Panc1 (cell line): ENCODE measurements around the gene FGD5. TPM values are rescaled to one million over a fixed set of nuclear protein-coding genes. Genes with fewer than 3 reads are reported as not detected.

Experiments used
- ATAC-seq: fragments of 200-7000 bp; cut with Tn5 transposase; 2 replicates; pipeline ENCODE4 v1.9.1; 2020; ENCODE audit warnings: mild to moderate bottlenecking, moderate library complexity
- BruUV-seq: library from RNA; stranded (reverse); fragments of 400-500 nt; replicated peaks from 2 replicates; lab custom pipeline; 2021; lab: Mats Ljungman, UMichigan
- CTCF ChIA-PET: fragments of 300-600 bp; sonication (Branson Sonifier 250); formaldehyde crosslinking; loops from one replicate; lab custom pipeline; 2022; ENCODE audit warnings: antibody characterized with exemption; lab: Charles Lee
- POLR2A ChIA-PET: fragments of 300-600 bp; sonication (Branson Sonifier 250); formaldehyde crosslinking; loops from one replicate; lab custom pipeline; 2022; ENCODE audit warnings: antibody characterized with exemption; lab: Charles Lee
- DNase-seq: peaks from one replicate; pipeline ENCODE4 v3.0.0-alpha.2; 2010; ENCODE audit warnings: low read depth, low spot score
- H3K27ac ChIP-seq: 2 replicates; pipeline ENCODE4 v1.5.1; 2011; ENCODE audit warnings: mild to moderate bottlenecking, low read length, inconsistent platforms
- H3K27me3 ChIP-seq: fragments of 200-500 bp; sonication (Bioruptor generic); 2 replicates; pipeline ENCODE4 v1.6.0; 2014; ENCODE audit warnings: low read length, inconsistent platforms; ENCODE audit not compliant: control insufficient read depth, insufficient read depth
- H3K36me3 ChIP-seq: fragments of 200-500 bp; sonication (Bioruptor generic); 2 replicates; pipeline ENCODE4 v1.5.1; 2014; ENCODE audit warnings: inconsistent platforms, mild to moderate bottlenecking, low read length, moderate library complexity; ENCODE audit not compliant: control insufficient read depth, insufficient read depth
- H3K4me1 ChIP-seq: 2 replicates; pipeline ENCODE4 v1.5.1; 2011; ENCODE audit warnings: inconsistent platforms, mild to moderate bottlenecking, low read length, moderate library complexity; ENCODE audit not compliant: control insufficient read depth, insufficient read depth
- H3K4me3 ChIP-seq, 2 experiments: 2 replicates each; pipeline ENCODE4 v1.5.1; 2011 to 2012; ENCODE audit warnings: low read depth in 2 of 2, low read length in 2 of 2, mild to moderate bottlenecking in 2 of 2, inconsistent platforms in 1 of 2, moderate library complexity in 1 of 2
- H3K9me3 ChIP-seq: fragments of 200-500 bp; sonication (Bioruptor generic); 2 replicates; pipeline ENCODE4 v1.5.1; 2014; ENCODE audit warnings: low read depth, mild to moderate bottlenecking, inconsistent platforms, low read length, moderate library complexity; ENCODE audit not compliant: control insufficient read depth, insufficient read depth
- POLR2AphosphoS5 ChIP-seq: IDR thresholded peaks from 2 replicates; pipeline ENCODE4 v1.6.1; 2012; ENCODE audit warnings: mild to moderate bottlenecking, low read depth, low read length, moderate library complexity
- SIN3A ChIP-seq: IDR thresholded peaks from 2 replicates; pipeline ENCODE4 v1.6.1; 2012; ENCODE audit warnings: low read depth, mild to moderate bottlenecking, low read length, moderate library complexity, borderline replicate concordance; ENCODE audit not compliant: insufficient read depth
- TCF7L2 ChIP-seq: IDR thresholded peaks from 2 replicates; pipeline ENCODE4 v1.6.1; 2011; ENCODE audit warnings: mild to moderate bottlenecking, low read depth, low read length, inconsistent platforms
- in situ Hi-C: cut with HindIII; loops from 2 replicates; pipeline ENCODE4 v1.10.0; 2016; ENCODE audit warnings: low sequenced_read_pairs, low pct_unique_long_range_greater_than_20kb
- intact Hi-C: fragments of 100-400 bp; cut with micrococcal nuclease; formaldehyde crosslinking; loops from one replicate; pipeline ENCODE4 v1.10.0; 2022; ENCODE audit not compliant: unreplicated experiment
- total RNA-seq: library from RNA; stranded (reverse); gene quantifications from one replicate; pipeline ENCODE4 v1.2.1, GENCODE V29; 2021; ENCODE audit not compliant: unreplicated experiment
- TF ChIP-seq, protein P1 (sequence below), 2 experiments: IDR thresholded peaks; 2 replicates each; pipeline ENCODE4 v1.6.1; 2011 to 2012; ENCODE audit warnings: low read depth in 2 of 2, control low read depth in 1 of 2, low read length in 1 of 2, mild to moderate bottlenecking in 1 of 2, moderate library complexity in 1 of 2; ENCODE audit not compliant: insufficient read depth in 1 of 2
- TF ChIP-seq, protein P2 (sequence below): fragments of 450-650 bp; IDR thresholded peaks from 2 replicates; pipeline ENCODE4 v1.5.1; 2017; ENCODE audit warnings: mild to moderate bottlenecking

Gene FGD5
- total RNA-seq, 1 experiment from 2014 or later, result 0.77 TPM

DNA sequence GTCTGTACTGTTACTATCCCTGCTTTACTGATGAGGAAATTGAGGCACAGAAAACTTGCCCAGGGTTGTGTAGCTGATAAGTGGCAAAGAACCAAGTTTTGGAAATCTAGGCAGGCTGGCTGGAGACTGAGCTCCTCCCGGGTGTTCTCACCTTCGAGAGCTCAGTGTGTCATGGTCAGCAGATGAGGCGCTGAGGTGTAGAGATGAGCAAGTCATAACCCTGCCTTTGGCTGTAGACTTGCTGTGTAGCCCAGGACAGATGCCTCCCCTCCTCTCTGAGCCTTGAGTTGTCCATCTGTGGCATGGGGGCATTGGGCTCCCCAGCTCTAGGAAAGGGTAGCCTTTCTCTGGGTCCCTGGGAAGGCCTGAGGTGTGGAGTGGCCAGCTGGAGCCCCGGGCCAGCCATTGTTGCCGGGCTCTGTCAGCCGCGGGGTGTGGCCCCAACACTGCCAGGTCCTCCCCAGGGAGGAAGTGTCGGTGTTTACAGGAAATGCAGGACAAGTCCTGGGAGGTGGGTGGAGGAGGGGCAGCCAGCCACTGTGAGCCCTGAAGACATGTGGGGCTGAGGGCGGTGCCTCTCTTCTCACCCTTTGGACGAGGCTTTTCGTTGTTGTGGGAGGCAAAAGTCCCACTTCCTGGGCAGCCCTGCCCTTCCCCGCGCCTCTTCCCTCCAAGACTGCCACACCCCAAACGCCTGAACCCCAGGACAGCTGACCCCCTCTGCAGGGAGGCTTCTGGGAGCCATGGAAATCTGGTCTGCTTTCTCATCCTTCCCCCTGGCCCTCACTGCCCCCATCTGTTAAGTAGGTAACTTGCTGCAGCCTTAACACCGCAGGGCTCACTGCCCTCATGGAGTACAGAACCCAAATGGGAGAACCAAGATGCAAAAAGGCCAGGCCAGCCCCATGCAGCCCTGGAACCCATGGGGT is 29.1 kb downstream of the FGD5 start:
- H3K27me3 ChIP-seq, result peaks cover 2% of the 10 kb centered on the region; the same call in 1 of the 2 replicates
- no peak overlapping the region for H3K4me3 ChIP-seq
- DNase-seq (no peak), ATAC-seq (no peak)
- no peaks in the 10 kb centered on the region for H3K9me3 ChIP-seq
- CTCF ChIA-PET, result no interaction called here
- no peaks in the 10 kb centered on the region for H3K4me1 ChIP-seq
- TF ChIP-seq TCF7L2, result no peak
- TF ChIP-seq POLR2AphosphoS5, result no peak
- TF ChIP-seq, protein P1, sequence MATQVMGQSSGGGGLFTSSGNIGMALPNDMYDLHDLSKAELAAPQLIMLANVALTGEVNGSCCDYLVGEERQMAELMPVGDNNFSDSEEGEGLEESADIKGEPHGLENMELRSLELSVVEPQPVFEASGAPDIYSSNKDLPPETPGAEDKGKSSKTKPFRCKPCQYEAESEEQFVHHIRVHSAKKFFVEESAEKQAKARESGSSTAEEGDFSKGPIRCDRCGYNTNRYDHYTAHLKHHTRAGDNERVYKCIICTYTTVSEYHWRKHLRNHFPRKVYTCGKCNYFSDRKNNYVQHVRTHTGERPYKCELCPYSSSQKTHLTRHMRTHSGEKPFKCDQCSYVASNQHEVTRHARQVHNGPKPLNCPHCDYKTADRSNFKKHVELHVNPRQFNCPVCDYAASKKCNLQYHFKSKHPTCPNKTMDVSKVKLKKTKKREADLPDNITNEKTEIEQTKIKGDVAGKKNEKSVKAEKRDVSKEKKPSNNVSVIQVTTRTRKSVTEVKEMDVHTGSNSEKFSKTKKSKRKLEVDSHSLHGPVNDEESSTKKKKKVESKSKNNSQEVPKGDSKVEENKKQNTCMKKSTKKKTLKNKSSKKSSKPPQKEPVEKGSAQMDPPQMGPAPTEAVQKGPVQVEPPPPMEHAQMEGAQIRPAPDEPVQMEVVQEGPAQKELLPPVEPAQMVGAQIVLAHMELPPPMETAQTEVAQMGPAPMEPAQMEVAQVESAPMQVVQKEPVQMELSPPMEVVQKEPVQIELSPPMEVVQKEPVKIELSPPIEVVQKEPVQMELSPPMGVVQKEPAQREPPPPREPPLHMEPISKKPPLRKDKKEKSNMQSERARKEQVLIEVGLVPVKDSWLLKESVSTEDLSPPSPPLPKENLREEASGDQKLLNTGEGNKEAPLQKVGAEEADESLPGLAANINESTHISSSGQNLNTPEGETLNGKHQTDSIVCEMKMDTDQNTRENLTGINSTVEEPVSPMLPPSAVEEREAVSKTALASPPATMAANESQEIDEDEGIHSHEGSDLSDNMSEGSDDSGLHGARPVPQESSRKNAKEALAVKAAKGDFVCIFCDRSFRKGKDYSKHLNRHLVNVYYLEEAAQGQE (IDR thresholded peaks at IDR 0.05; ENCODE audit: insufficient read depth in 1 of 2, low read depth in 2 of 2, low read length in 1 of 2), result no peak
- TF ChIP-seq, protein P2, sequence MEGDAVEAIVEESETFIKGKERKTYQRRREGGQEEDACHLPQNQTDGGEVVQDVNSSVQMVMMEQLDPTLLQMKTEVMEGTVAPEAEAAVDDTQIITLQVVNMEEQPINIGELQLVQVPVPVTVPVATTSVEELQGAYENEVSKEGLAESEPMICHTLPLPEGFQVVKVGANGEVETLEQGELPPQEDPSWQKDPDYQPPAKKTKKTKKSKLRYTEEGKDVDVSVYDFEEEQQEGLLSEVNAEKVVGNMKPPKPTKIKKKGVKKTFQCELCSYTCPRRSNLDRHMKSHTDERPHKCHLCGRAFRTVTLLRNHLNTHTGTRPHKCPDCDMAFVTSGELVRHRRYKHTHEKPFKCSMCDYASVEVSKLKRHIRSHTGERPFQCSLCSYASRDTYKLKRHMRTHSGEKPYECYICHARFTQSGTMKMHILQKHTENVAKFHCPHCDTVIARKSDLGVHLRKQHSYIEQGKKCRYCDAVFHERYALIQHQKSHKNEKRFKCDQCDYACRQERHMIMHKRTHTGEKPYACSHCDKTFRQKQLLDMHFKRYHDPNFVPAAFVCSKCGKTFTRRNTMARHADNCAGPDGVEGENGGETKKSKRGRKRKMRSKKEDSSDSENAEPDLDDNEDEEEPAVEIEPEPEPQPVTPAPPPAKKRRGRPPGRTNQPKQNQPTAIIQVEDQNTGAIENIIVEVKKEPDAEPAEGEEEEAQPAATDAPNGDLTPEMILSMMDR, result no peak
- in situ Hi-C loops (no loop called here), intact Hi-C loops (no loop called here)
- H3K27ac ChIP-seq, result no peak overlapping the region
- H3K36me3 ChIP-seq, result no peaks in the 10 kb centered on the region
- POLR2A ChIA-PET, result no interaction called here
- BruUV-seq, result no TSS peak

DNA sequence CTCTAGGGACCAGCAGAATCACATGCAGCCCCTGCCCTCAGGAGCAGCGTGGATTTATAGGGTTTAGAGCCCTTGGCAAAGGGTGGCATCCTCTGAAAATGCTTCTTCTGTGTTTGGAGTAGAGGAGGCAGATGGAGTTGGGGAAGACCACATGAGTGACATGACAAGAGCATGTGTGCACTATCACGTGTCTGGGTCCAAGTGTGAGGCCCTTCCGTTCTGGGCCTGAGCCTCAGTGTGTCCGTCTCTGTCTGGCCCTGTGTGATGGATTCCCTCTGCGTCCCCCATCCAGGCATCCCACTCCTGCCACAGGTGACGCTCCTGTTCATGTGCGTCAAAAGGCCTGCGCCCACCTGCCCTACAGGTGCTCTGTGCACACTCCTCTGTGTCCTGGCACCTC is 30.1 kb downstream of the FGD5 start:
- H3K27me3 ChIP-seq, result peaks cover 2% of the 10 kb centered on the region; the same call in 1 of the 2 replicates
- intact Hi-C loops (no loop called here), in situ Hi-C loops (no loop called here)
- H3K4me3 ChIP-seq, result no peak overlapping the region
- ATAC-seq (no peak), DNase-seq (no peak)
- H3K9me3 ChIP-seq, result no peaks in the 10 kb centered on the region
- TF ChIP-seq, protein P1 (IDR thresholded peaks at IDR 0.05; ENCODE audit: insufficient read depth in 1 of 2, low read depth in 2 of 2, low read length in 1 of 2), result no peak
- TF ChIP-seq TCF7L2 (no peak), POLR2AphosphoS5 (no peak), SIN3A (no peak)
- TF ChIP-seq, protein P2, result no peak
- BruUV-seq, result no TSS peak
- no peaks in the 10 kb centered on the region for H3K4me1 ChIP-seq
- H3K27ac ChIP-seq, result no peak overlapping the region
- CTCF ChIA-PET, result no interaction called here
- POLR2A ChIA-PET, result no interaction called here
- H3K36me3 ChIP-seq, result no peaks in the 10 kb centered on the region
